GM19240 (cell line): ENCODE results near the gene ZNF224.
A peak's percentile ranks its signal among the peaks of the same experiment; 100 is the strongest.

Experiments used
- DNase-seq: peaks from one replicate; pipeline ENCODE4 v3.0.0; 2011; ENCODE audit warnings: low spot score; ENCODE audit not compliant: insufficient read length

Gene ZNF224

GRCh38 chr19:44093931-44094765 is at the start of gene ZNF224:
TSS of gene ZNF224 (plus strand) at chr19:44094361. CDS start at chr19:44097874, 3,513 bp downstream.
- DNase-seq: peak; percentile 83

- DNase-seq: no peak
These were observed 43.2 kb upstream of the ZNF224 start for GRCh38 chr19:44050740-44051649.

DNA sequence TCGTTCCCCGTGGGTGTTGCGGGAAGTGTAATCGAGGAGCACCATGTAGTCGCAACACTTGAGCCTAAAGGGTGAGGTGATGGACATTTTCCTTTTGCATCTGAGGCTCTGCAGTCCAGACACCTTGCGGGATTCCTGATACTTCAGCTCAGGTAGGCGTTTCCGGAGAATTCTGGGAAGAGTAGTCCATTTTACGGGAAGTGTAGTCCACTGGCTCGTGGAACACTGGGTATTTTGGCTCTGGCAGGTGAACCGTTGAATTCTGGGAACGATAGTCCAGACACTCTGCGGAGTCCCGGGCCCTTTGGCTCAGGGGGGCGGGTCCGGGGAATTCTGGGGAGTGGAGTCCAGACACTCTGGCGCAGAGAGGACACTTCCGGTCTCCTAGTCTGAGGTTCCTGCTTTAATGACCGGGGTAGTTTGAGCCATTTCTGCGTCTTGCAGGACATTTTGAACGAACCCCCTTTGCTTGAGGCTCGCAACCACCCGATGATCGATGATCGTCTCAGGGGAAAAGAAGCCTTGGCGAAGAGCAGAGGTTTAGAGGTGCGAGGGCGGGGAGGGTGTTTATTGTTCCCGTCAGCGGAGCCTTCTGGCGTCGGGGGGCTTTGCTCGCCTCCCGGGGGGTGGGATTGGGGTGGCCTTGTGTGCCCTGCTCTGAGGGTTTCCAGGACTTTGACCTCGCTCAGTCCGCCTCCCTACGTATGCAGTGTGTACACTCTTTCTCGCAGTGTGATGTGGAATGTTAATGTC is 42.3 kb upstream of the ZNF224 start, which contains the start of gene ZNF223:
Gene ZNF223, plus strand, starts transcription at position 387 of the 753 bp plus-strand sequence. CDS start 3,141 bp downstream, outside the sequence.
- DNase-seq: peak; percentile 43

DNA sequence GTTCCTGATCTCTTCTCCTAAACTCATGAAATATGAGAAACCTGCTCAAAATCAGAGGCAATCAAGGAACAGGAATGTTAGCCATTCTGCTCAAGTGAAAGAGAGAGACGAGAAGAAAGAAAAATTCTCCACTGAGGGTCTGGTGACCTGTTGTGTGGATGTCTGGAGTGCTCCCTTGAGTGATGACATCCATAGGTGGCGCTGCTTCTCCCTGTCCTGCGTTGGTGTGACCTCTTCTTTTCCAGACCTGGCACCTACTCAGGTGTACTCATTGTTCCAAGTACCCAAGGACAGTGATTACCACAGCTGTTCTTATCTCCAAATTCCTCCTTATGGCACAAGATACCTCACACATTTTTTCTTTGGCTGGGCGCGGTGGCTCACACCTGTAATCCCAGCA is 38.3 kb upstream of the ZNF224 start:
- no peak for DNase-seq

GRCh38 chr19:44059229-44059628 is 34.9 kb upstream of the ZNF224 start:
- DNase-seq: no peak

DNA sequence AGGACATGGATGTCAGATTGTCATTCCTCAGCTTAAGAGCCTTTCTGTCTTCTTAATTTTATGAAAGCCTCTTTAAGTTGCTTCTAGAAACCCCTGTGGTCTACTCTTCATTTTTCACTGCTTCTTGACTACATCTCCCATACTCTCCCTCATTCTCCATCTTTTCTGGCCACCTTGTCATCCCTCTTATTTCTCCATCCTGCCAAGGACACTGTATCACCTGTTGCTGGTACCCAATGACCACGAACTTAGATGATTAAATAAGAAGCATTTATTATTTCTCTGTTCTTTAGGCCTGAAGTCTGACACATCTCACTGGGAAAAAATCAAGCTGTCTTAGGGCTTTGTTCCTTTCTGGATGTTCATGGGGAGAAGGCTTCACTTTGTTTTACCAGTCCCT is 33.1 kb upstream of the ZNF224 start:
- DNase-seq: no peak

GRCh38 chr19:44066305-44066704 is 27.9 kb upstream of the ZNF224 start:
- no peak for DNase-seq

- no peak for DNase-seq
These were observed 24.7 kb upstream of the ZNF224 start for GRCh38 chr19:44069415-44069814.

DNA sequence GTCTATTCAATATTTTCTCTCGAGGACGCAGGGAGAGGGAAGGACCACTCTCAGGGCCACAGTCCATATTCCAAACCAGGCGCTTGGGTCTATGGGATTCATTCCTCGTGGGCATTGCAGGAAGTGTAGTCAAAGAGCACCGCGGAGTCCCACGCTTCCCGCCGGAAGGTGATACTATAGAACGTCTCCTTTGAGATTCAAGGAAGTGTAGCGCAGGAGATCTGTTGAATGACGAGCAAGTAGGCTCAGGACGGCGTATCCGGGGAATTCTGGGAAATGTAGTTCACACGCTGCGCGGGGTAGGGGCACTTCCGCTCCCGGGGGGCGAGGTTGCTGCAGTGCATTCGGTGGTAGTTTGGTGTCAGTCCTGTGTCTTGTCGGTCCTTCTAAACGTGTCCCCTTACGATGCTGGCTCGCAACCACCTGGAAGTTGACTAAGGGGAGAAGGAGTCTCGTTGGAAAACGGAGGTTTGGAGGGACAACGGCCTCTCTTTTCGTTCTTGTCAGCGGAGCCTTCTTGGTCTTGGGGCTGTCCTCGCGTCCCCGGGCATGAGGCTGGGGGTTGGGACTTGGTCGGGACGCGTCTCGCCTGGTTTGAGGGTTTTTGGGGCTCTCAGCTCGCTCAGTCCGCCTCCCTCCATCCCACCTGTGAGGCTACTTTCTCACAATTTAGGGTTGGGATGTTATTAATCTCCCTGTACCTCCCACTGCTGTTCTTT is 22.2 kb upstream of the ZNF224 start, which contains the start of gene ZNF284:
Gene ZNF284, plus strand, starts transcription at position 336 of the 719 bp plus-strand sequence. CDS start 4,231 bp downstream, outside the sequence.
- DNase-seq: peak; percentile 81

- no peak for DNase-seq
These were observed 21.4 kb upstream of the ZNF224 start for GRCh38 chr19:44072543-44073401.

DNA sequence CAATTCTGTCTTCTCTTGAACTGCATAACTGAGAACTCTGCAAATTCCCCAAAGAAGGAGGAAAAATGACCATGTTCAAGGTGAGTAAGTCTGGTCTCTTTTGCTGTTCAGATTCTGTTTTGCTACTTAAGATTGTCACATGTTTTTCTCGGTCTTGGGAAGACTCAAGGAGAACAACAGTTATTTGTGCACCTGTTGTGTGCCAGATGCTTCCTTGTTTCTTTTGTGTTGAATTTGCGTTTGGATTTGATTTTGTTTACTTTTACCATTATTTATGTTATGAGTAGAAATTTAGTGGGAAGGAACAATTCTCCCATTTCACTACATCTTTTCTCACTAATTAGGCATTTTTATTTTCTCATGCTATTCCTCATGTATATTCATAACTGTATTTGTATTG is 17.8 kb upstream of the ZNF224 start:
- no peak for DNase-seq

GRCh38 chr19:44092108-44092507 is 2.1 kb upstream of the ZNF224 start:
- no peak for DNase-seq

DNA sequence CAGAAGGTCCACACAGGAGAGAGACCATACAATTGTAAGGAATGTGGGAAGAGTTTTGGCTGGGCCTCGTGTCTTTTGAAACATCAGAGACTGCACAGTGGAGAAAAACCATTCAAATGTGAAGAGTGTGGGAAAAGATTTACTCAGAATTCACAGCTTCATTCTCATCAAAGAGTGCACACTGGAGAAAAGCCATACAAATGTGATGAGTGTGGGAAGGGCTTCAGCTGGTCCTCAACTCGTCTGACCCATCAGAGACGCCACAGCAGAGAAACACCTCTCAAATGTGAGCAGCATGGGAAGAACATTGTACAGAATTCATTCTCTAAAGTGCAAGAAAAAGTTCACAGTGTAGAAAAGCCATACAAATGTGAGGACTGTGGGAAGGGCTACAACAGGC is 13.6 kb downstream of the ZNF224 start:
- no peak for DNase-seq

DNA sequence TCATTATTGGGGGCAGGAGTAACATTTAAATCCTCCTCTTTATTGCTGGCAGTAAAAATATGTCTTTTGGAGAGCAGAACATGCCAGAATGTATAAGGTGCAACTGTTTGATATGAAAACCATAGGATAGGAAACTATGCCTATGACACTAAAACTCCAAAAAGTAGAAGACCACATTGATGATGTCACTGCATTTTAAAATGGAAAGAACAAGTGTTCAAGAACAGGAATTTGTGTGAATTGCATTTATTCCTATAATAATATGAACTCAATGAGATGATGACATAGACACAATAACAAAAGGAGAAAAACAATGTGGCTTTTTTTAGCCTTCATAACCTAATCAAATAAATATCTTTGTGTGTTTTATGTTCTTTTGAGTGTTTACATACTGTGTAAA is 15.3 kb downstream of the ZNF224 start:
- no peak for DNase-seq

DNA sequence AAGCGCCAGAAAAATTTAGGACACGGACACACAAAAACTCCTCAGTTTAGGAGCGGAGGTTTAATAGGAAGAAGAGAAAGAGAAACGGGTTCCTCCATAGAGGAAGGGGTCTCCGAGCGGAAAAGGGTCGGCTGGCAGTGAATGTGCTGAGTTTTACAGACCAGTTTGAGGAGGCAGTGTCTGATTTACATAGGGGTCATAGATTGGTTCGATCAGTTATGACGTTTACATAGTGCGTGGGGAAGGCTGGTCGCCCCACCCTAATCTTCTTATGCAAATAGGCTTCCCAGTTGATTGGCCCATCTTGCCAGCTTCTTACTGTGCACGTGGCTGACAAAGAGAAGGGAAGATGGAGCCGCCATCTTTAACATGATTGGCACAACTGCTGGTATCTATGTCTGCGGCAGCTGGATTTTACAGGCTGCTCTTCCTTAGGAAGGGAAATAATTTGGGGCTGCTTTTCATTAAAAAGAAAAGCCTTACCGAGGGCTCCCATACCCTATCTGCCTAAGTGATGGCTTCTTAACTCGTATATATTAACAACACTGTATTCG is 17.8 kb downstream of the ZNF224 start:
- DNase-seq: no peak

GRCh38 chr19:44112802-44113137 is 18.6 kb downstream of the ZNF224 start:
- DNase-seq: no peak

DNA sequence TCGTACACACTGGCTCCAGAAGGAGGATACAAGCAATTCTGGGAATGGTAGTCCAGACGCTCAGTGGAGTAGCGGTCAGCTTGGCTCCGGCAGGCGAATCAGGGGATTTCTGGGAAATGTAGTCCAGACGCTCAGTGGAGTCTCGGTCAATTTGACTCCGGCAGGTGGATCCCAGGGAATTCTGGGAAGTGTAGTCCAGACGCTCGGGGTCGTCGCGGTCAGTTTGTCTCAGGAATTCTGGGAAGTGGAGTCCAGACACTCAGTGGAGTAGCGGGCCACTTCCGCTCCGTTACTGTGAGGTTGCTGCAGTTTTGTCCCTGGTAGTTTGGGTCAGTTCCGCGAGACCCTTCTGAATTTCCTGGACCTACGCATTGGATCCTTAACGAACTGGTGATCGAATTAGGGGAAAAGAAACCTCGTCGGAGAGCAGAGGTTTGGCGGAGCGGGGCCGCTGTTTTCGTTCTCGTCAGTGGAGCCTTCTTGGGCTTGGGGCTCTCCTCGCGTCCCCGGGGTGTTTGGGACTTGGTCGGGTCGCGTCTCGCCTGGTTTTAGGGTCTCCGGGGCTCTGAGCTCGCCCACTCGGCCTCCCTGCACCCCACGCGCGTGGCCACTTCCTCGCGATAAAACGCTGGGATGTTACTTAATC is 19.1 kb downstream of the ZNF224 start, which contains the start of gene ZNF225:
Gene ZNF225, plus strand, starts transcription at position 262 of the 646 bp plus-strand sequence. CDS start 2,429 bp downstream, outside the sequence.
- peak; percentile 81 for DNase-seq

GRCh38 chr19:44113784-44114390 is 19.7 kb downstream of the ZNF224 start:
- no peak for DNase-seq
